Caki2 (cell line): Measurements from ENCODE around the gene COMMD9. TPM values are rescaled to one million over a fixed set of nuclear protein-coding genes. Genes with fewer than 3 reads are reported as not detected.
A peak's percentile ranks its signal among the peaks of the same experiment; 100 is the strongest.
"Not testable (repeated sequence)": the region's sequence is repeated elsewhere in the genome, so short reads cannot be mapped to it uniquely, and the experiment has no call there.

Experiments used
- DNase-seq: peaks from one replicate; pipeline ENCODE4 v3.0.0-alpha.2; 2015; ENCODE audit warnings: low read depth
- in situ Hi-C: cut with HindIII; loops from 2 replicates; pipeline ENCODE4 v1.10.0; 2016; ENCODE audit warnings: low sequenced_read_pairs, low pct_unique_long_range_greater_than_20kb, mixed read lengths
- total RNA-seq: library from RNA; depleted of rRNA; stranded (reverse); fragments of >200 nt; shearing (Covaris generic); gene quantifications from 2 replicates; pipeline ENCODE4 v1.2.3, GENCODE V29; 2014; ENCODE audit warnings: low replicate concordance; rRNA removed

Gene COMMD9
- 71.4 and 96.3 TPM in 2 replicates for total RNA-seq

- DNase-seq: peak; percentile 77
- in situ Hi-C loops: no loop called here
Observed at GRCh38 chr11:36289226-36289852, at the start of gene COMMD9. Gene COMMD9, minus strand, starts transcription at chr11:36289424. Its CDS starts 12 bp downstream, at chr11:36289412.

- peak; percentile 19 for DNase-seq
- in situ Hi-C loops: no loop called here
Observed at GRCh38 chr11:36333897-36334296, 44.7 kb upstream of the COMMD9 start.

- in situ Hi-C loops: no loop called here
- no peak for DNase-seq
Observed at GRCh38 chr11:36333468-36333867, 44.2 kb upstream of the COMMD9 start.

GRCh38 chr11:36330411-36330810 is 41.2 kb upstream of the COMMD9 start:
- in situ Hi-C loops: no loop called here
- no peak for DNase-seq

GRCh38 chr11:36328966-36329673 is 39.9 kb upstream of the COMMD9 start:
- in situ Hi-C loops: no loop called here
- DNase-seq: no peak

- DNase-seq: no peak
- in situ Hi-C loops: no loop called here
Observed at GRCh38 chr11:36326524-36327419, 37.5 kb upstream of the COMMD9 start.

GRCh38 chr11:36325403-36325802 is 36.2 kb upstream of the COMMD9 start:
- DNase-seq, in situ Hi-C loops: not testable (repeated sequence)

GRCh38 chr11:36324956-36325355 is 35.7 kb upstream of the COMMD9 start:
- in situ Hi-C loops, DNase-seq: not testable (repeated sequence)

- in situ Hi-C loops: no loop called here
Observed at GRCh38 chr11:36317992-36318391, 28.8 kb upstream of the COMMD9 start.

GRCh38 chr11:36316049-36316448 is 26.8 kb upstream of the COMMD9 start:
- in situ Hi-C loops: no loop called here
- DNase-seq: no peak

More at GRCh38 chr11:36317992-36318391, 28.8 kb upstream of the COMMD9 start:
- DNase-seq: no peak

- in situ Hi-C loops: no loop called here
- no peak for DNase-seq
Observed at GRCh38 chr11:36314434-36314767, 25.2 kb upstream of the COMMD9 start.

- in situ Hi-C loops: no loop called here
- no peak for DNase-seq
Observed at GRCh38 chr11:36313750-36314433, 24.7 kb upstream of the COMMD9 start.

GRCh38 chr11:36312611-36313472 is 23.6 kb upstream of the COMMD9 start:
- in situ Hi-C loops: no loop called here
- no peak for DNase-seq

GRCh38 chr11:36311926-36312595 is 22.8 kb upstream of the COMMD9 start:
- no peak for DNase-seq
- in situ Hi-C loops: no loop called here

- no peak for DNase-seq
- in situ Hi-C loops: no loop called here
Observed at GRCh38 chr11:36309779-36310178, 20.6 kb upstream of the COMMD9 start.

- in situ Hi-C loops: no loop called here
- DNase-seq: no peak
Observed at GRCh38 chr11:36308577-36308976, 19.4 kb upstream of the COMMD9 start.

- no peak for DNase-seq
- in situ Hi-C loops: no loop called here
Observed at GRCh38 chr11:36306888-36307287, 17.7 kb upstream of the COMMD9 start.
